ENCODE data around the gene CHST15. TPM values are rescaled to one million over a fixed set of nuclear protein-coding genes. Genes with fewer than 3 reads are reported as not detected.

Gene CHST15
- total and polyA plus RNA-seq, 8 donors, result 4.8 to 17.3 (median 12.4) TPM

- WGBS, 2 donors, result 55 to 70% methylated on average over 10 of the region's 10 CpGs
- ATAC-seq (no peak), DNase-seq (peak in 1 of 6 donors; percentile 20), FAIRE-seq (no peak)
- Histone ChIP-seq H3K36me3 (peaks cover 0 to 4% (median 0%) of the 10 kb centered on the region in 3 donors), H3K9me3 (no peaks in the 10 kb centered on the region), H3K4me3 (no peak overlapping the region), H3K4me1 (no peaks in the 10 kb centered on the region), H3K27me3 (no peaks in the 10 kb centered on the region), H3K27ac (no peak overlapping the region)
- TF ChIP-seq CTCF (IDR thresholded peaks at IDR 0.05), result no peak
- intact Hi-C loops (cut with DNase I), result no loop called here
These were observed 76.5 kb downstream of the CHST15 start for GRCh38 chr10:124016804-124017375.

- 62 to 66% methylated on average over 9 of the region's 9 CpGs for WGBS, 2 donors
- intact Hi-C loops (cut with DNase I), result no loop called here
- Histone ChIP-seq H3K27ac (no peak overlapping the region), H3K4me3 (no peak overlapping the region), H3K36me3 (peaks cover 0 to 4% (median 0%) of the 10 kb centered on the region in 3 donors), H3K4me1 (no peaks in the 10 kb centered on the region), H3K9me3 (no peaks in the 10 kb centered on the region), H3K27me3 (no peaks in the 10 kb centered on the region)
- DNase-seq (peak in 1 of 6 donors; percentile 42), FAIRE-seq (no peak), ATAC-seq (no peak)
- TF ChIP-seq CTCF (IDR thresholded peaks at IDR 0.05), result no peak
These were observed 77.4 kb downstream of the CHST15 start for GRCh38 chr10:124015991-124016390.

- DNase-seq (peak in 1 of 6 donors; percentile 4), ATAC-seq (no peak), FAIRE-seq (no peak)
- Histone ChIP-seq H3K4me1 (no peaks in the 10 kb centered on the region), H3K4me3 (no peak overlapping the region), H3K27me3 (no peaks in the 10 kb centered on the region), H3K36me3 (no peaks in the 10 kb centered on the region), H3K9me3 (no peaks in the 10 kb centered on the region), H3K27ac (no peak overlapping the region)
- 72 to 77% methylated on average over 21 to 22 of the region's 22 CpGs for WGBS, 2 donors
- intact Hi-C loops (cut with DNase I), result no loop called here
- TF ChIP-seq CTCF (IDR thresholded peaks at IDR 0.05), result no peak
These were observed 78.8 kb downstream of the CHST15 start for GRCh38 chr10:124014416-124015154.

- 57 to 93% methylated on average over 1 of the region's 1 CpG for WGBS, 2 donors
- FAIRE-seq, result no peak
These were observed 79.5 kb downstream of the CHST15 start for GRCh38 chr10:124013916-124014315.

More at GRCh38 chr10:124013916-124014315, 79.5 kb downstream of the CHST15 start:
- intact Hi-C loops (cut with DNase I), result no loop called here
- no peaks in the 10 kb centered on the region for H3K27me3 ChIP-seq
- DNase-seq (peak in 1 of 6 donors; percentile 9), ATAC-seq (no peak)
- H3K4me1 ChIP-seq, result no peaks in the 10 kb centered on the region
- H3K36me3 ChIP-seq, result no peaks in the 10 kb centered on the region
- H3K4me3 ChIP-seq, result no peak overlapping the region
- no peak for TF ChIP-seq CTCF (IDR thresholded peaks at IDR 0.05)
- H3K9me3 ChIP-seq, result no peaks in the 10 kb centered on the region
- no peak overlapping the region for H3K27ac ChIP-seq
